CD4-positive, CD25-positive, alpha-beta regulatory T cell (primary cell): ENCODE data around the gene KCTD5. TPM values are rescaled to one million over a fixed set of nuclear protein-coding genes. Genes with fewer than 3 reads are reported as not detected.
A peak's percentile ranks its signal among the peaks of the same experiment; 100 is the strongest.
"Not testable (repeated sequence)": the region's sequence is repeated elsewhere in the genome, so short reads cannot be mapped to it uniquely, and the experiment has no call there.

Experiments used
- ATAC-seq, 2 donors: fragments of 150-1000 bp; cut with Tn5 transposase; one replicate each; pipeline ENCODE4 v1.10.0; 2021; ENCODE audit warnings: low read depth in 2 of 2, moderate number of reproducible peaks in 2 of 2, moderate library complexity in 1 of 2
- DNase-seq, 3 donors: peaks; one replicate each; pipeline versions ENCODE4 v3.0.0 to v3.0.0-alpha.2; 2012 to 2022; ENCODE audit warnings: mixed read lengths in 1 of 3
- H3K27ac ChIP-seq: one replicate; pipeline ENCODE4 v1.7.0; 2013; ENCODE audit warnings: mild to moderate bottlenecking, low read length; ENCODE audit not compliant: insufficient read depth, poor library complexity, severe bottlenecking
- H3K27me3 ChIP-seq: one replicate; pipeline ENCODE4 v1.7.0; 2013; ENCODE audit warnings: low read length; ENCODE audit not compliant: control insufficient read depth, insufficient read depth
- H3K36me3 ChIP-seq: one replicate; pipeline ENCODE4 v1.7.0; 2013; ENCODE audit warnings: mild to moderate bottlenecking, low read length, moderate library complexity; ENCODE audit not compliant: control insufficient read depth, insufficient read depth
- H3K4me1 ChIP-seq: 2 replicates; pipeline ENCODE4 v1.7.0; 2013; ENCODE audit warnings: mild to moderate bottlenecking, low read length; ENCODE audit not compliant: insufficient read depth, control insufficient read depth, poor library complexity, severe bottlenecking
- H3K4me3 ChIP-seq: one replicate; pipeline ENCODE4 v1.7.0; 2013; ENCODE audit warnings: low read depth, mild to moderate bottlenecking, low read length, moderate library complexity
- H3K9me3 ChIP-seq, 2 experiments: 1 replicate in 1 of 2; 2 replicates in 1 of 2; pipeline ENCODE4 v1.7.0; 2013; ENCODE audit warnings: low read length in 2 of 2, mild to moderate bottlenecking in 1 of 2, moderate library complexity in 1 of 2; ENCODE audit not compliant: control insufficient read depth in 2 of 2
- H3K27ac Mint-ChIP-seq, 3 donors: one replicate each; pipeline ENCODE4 v1.8.0; 2020 to 2022; ENCODE audit warnings: mild to moderate bottlenecking in 3 of 3, mixed read lengths in 3 of 3, moderate library complexity in 2 of 3
- H3K27me3 Mint-ChIP-seq: one replicate; pipeline ENCODE4 v1.8.0; 2022; ENCODE audit warnings: mild to moderate bottlenecking, mixed read lengths
- H3K36me3 Mint-ChIP-seq: one replicate; pipeline ENCODE4 v1.8.0; 2020; ENCODE audit warnings: mixed read lengths
- H3K4me1 Mint-ChIP-seq, 4 donors: one replicate each; pipeline ENCODE4 v1.8.0; 2020 to 2022; ENCODE audit warnings: mixed read lengths in 4 of 4, mild to moderate bottlenecking in 1 of 4
- H3K4me3 Mint-ChIP-seq, 4 donors: one replicate each; pipeline ENCODE4 v1.8.0; 2020 to 2022; ENCODE audit warnings: mild to moderate bottlenecking in 4 of 4, mixed read lengths in 4 of 4, moderate library complexity in 3 of 4
- H3K9me3 Mint-ChIP-seq, 7 donors: one replicate each; pipeline ENCODE4 v1.8.0; 2020 to 2022; ENCODE audit warnings: mixed read lengths in 7 of 7, mild to moderate bottlenecking in 3 of 7, moderate library complexity in 2 of 7
- polyA plus RNA-seq, 4 donors: library from polyadenylated mRNA; unstranded; fragments of 300-500 nt; fragmentation: Illumina TruSeq; gene quantifications; one replicate each; pipeline ENCODE4 v1.2.3, GENCODE V29; 2021
- total RNA-seq: library from RNA; stranded (reverse); gene quantifications from one replicate; pipeline ENCODE4 v1.2.3, GENCODE V29; 2022

The KCTD5 gene
- total and polyA plus RNA-seq, 5 donors from 2014 or later = 17.5 to 26.4 (median 22.1) TPM

DNA sequence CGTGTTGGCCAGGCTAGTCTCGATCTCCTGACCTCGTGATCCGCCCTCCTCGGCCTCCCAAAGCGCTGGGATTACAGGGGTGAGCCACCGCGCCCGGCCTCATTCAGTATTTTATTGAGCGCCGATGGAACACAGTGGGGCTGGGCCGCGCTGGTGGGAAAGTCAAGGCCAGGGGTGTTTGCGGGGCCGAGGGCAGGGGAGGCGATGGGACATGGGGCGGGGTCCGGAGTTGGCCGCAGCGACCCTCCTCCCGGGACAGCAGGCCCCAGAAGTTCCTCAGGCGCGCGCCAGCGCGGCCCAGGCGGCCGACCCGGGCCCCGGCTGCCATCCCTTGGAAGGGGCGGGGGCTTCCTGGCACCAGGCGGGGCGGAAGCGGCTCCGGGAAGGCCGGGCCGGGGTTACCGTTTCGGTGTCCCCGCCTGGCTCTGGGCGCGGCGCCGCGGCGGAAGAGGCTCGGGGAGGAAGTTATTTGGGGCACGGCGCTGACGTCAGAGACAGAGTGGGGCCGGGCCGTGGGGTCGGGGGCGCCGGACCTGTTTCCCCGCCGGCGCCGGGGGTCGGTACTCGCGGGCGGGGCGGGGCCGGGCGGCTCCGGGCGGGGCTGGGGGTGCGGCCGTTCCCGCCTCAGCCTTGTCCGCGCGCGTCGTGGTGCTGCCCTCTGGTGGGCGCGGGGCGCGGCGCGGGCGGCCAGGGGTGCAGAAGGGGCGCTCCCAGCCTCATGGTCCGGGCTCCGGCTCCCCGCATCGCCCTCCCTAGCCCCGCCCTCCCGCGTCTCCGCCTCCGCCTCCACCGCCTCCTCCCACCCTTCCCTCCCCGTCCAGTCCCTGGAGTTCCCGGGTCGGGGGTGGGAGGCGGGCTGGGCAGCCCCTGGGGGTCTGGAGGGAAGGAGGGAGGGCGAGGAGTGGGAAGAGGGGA is 38.7 kb downstream of the KCTD5 start:
- Histone ChIP-seq H3K9me3 (no peaks in the 10 kb centered on the region), H3K4me3 (peak overlapping the region; percentile 52), H3K36me3 (no peaks in the 10 kb centered on the region), H3K27ac (peak overlapping the region; percentile 67), H3K27me3 (no peaks in the 10 kb centered on the region), H3K4me1 (peaks cover 8% of the 10 kb centered on the region)
- peaks cover 15% of the 10 kb centered on the region for H3K27me3 Mint-ChIP-seq
- H3K4me1 Mint-ChIP-seq = peaks cover 0 to 6% (median 0%) of the 10 kb centered on the region in 4 donors
- peak overlapping the region; percentile 78 to 85 (median 80) for H3K4me3 Mint-ChIP-seq
- H3K36me3 Mint-ChIP-seq = no peaks in the 10 kb centered on the region
- H3K9me3 Mint-ChIP-seq = no peaks in the 10 kb centered on the region
- peak overlapping the region in 1 of 3 donors; percentile 83 for H3K27ac Mint-ChIP-seq
- DNase-seq (peak; percentile 80 to 93 (median 84)), ATAC-seq (peak; percentile 89)

DNA sequence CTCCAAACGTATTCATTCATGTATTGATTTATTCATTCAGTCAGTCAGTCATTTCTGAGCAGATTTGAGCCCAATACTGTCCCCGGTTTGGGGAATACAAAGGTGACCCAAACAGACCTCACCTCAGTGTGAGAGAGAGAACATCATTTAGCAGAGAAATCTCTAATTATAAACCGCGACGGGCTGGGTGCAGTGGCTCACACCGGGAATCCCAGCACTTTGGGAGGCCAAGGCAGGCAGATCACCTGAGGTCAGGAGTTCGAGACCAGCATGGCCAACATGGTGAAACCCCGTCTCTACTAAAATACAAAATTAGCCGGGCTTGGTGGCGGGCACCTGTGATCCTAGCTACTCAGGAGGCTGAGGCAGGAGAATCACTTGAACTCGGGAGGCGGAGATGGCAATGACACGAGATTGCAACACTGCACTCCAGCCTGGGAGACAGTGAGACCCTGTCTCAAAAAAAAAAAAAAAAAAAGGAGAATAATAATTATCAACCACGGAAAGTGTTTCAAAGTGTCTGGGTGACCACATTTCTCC is 39.4 kb downstream of the KCTD5 start:
- not testable (repeated sequence) for H3K27ac Mint-ChIP-seq, DNase-seq
- H3K27me3 Mint-ChIP-seq = peaks cover 15% of the 10 kb centered on the region

DNA sequence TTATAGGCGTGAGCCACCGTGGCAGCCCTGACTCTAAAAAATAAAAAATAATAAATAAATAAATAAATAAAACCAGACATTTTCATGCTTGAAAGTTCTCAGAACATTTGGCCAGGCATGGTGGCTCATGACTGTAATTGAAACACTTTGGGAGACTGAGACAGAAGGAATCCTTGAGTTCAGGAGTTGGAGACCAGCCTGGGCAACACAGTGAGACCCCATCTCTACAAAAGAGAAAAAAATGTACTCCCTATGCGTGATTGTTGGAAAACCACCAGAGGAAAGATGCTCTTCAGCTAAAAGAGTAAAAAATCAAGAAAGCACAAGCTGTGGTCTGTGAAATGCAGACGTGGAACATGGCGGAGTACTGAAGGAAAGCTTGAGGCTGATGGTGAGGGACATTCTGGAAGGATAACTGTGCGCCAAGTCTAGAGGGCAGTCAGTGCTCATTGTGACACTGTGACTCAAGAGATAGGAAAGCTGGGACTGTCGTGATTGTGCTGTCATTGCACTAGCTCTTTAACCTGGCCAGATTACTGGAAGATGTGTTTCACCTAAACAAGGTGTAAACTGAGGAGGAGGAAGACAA is 41.9 kb downstream of the KCTD5 start:
- no peaks in the 10 kb centered on the region for H3K9me3 ChIP-seq
- H3K36me3 Mint-ChIP-seq = no peaks in the 10 kb centered on the region
- H3K27me3 ChIP-seq = no peaks in the 10 kb centered on the region
- DNase-seq = no peak
- H3K4me1 Mint-ChIP-seq = peaks cover 0 to 5% (median 0%) of the 10 kb centered on the region in 4 donors
- no peaks in the 10 kb centered on the region for H3K36me3 ChIP-seq
- H3K27ac ChIP-seq = no peak overlapping the region
- H3K27ac Mint-ChIP-seq = peak overlapping the region in 1 of 3 donors; percentile 58
- no peaks in the 10 kb centered on the region for H3K9me3 Mint-ChIP-seq
- ATAC-seq = no peak
- H3K27me3 Mint-ChIP-seq = peaks cover 15% of the 10 kb centered on the region
- H3K4me3 Mint-ChIP-seq = no peak overlapping the region
- H3K4me3 ChIP-seq = no peak overlapping the region
- H3K4me1 ChIP-seq = peaks cover 8% of the 10 kb centered on the region

More for the DNA sequence above, 39.4 kb downstream of the KCTD5 start:
- not testable (repeated sequence) for H3K9me3 Mint-ChIP-seq, H3K9me3 ChIP-seq, ATAC-seq, H3K27me3 ChIP-seq, H3K4me1 ChIP-seq, H3K36me3 ChIP-seq, H3K36me3 Mint-ChIP-seq, H3K4me1 Mint-ChIP-seq
- peak overlapping the region; percentile 69 to 85 (median 78) for H3K4me3 Mint-ChIP-seq
- peak overlapping the region; percentile 52 for H3K4me3 ChIP-seq
- H3K27ac ChIP-seq = peak overlapping the region; percentile 67

GRCh38 chr16:2724816-2725348 is 42.6 kb downstream of the KCTD5 start:
- ATAC-seq (no peak), DNase-seq (no peak)
- Mint-ChIP-seq H3K4me3 (peak overlapping the region in 1 of 4 donors; percentile 47), H3K27me3 (peaks cover 15% of the 10 kb centered on the region), H3K27ac (peak overlapping the region in 1 of 3 donors; percentile 52), H3K4me1 (peaks cover 0 to 5% (median 0%) of the 10 kb centered on the region in 4 donors), H3K9me3 (no peaks in the 10 kb centered on the region), H3K36me3 (no peaks in the 10 kb centered on the region)
- Histone ChIP-seq H3K36me3 (no peaks in the 10 kb centered on the region), H3K27ac (no peak overlapping the region), H3K9me3 (no peaks in the 10 kb centered on the region), H3K4me3 (no peak overlapping the region), H3K27me3 (no peaks in the 10 kb centered on the region), H3K4me1 (peaks cover 8% of the 10 kb centered on the region)

- DNase-seq = no peak
- no peak overlapping the region for H3K4me3 Mint-ChIP-seq
Observed at GRCh38 chr16:2726923-2727322, 44.6 kb downstream of the KCTD5 start.

GRCh38 chr16:2728034-2728433 is 45.7 kb downstream of the KCTD5 start:
- H3K4me3 ChIP-seq = no peak overlapping the region
- H3K27me3 Mint-ChIP-seq = peaks cover 15% of the 10 kb centered on the region
- H3K4me3 Mint-ChIP-seq = no peak overlapping the region
- H3K9me3 ChIP-seq = no peaks in the 10 kb centered on the region
- H3K27ac Mint-ChIP-seq = no peak overlapping the region
- H3K27ac ChIP-seq = no peak overlapping the region
- no peaks in the 10 kb centered on the region for H3K9me3 Mint-ChIP-seq
- no peaks in the 10 kb centered on the region for H3K27me3 ChIP-seq
- DNase-seq (no peak), ATAC-seq (no peak)
- H3K36me3 ChIP-seq = no peaks in the 10 kb centered on the region
- H3K4me1 ChIP-seq = no peaks in the 10 kb centered on the region
- H3K36me3 Mint-ChIP-seq = no peaks in the 10 kb centered on the region
- H3K4me1 Mint-ChIP-seq = no peaks in the 10 kb centered on the region

More at GRCh38 chr16:2726923-2727322, 44.6 kb downstream of the KCTD5 start:
- Mint-ChIP-seq H3K27ac (no peak overlapping the region), H3K36me3 (no peaks in the 10 kb centered on the region), H3K27me3 (peaks cover 19% of the 10 kb centered on the region), H3K4me1 (peaks cover 0 to 2% (median 0%) of the 10 kb centered on the region in 4 donors), H3K9me3 (no peaks in the 10 kb centered on the region)
- no peak overlapping the region for H3K27ac ChIP-seq
- H3K27me3 ChIP-seq = no peaks in the 10 kb centered on the region
- no peaks in the 10 kb centered on the region for H3K4me1 ChIP-seq
- no peak overlapping the region for H3K4me3 ChIP-seq
- H3K36me3 ChIP-seq = no peaks in the 10 kb centered on the region
- ATAC-seq = no peak
- H3K9me3 ChIP-seq = no peaks in the 10 kb centered on the region

GRCh38 chr16:2734844-2735515 is 52.7 kb downstream of the KCTD5 start:
- H3K27me3 Mint-ChIP-seq = peaks cover 4% of the 10 kb centered on the region
- no peaks in the 10 kb centered on the region for H3K4me1 Mint-ChIP-seq
- H3K4me3 Mint-ChIP-seq = no peak overlapping the region
- no peaks in the 10 kb centered on the region for H3K4me1 ChIP-seq
- no peak overlapping the region for H3K27ac Mint-ChIP-seq
- no peak overlapping the region for H3K4me3 ChIP-seq
- no peaks in the 10 kb centered on the region for H3K9me3 Mint-ChIP-seq
- no peak for DNase-seq
- ATAC-seq = no peak
- no peak overlapping the region for H3K27ac ChIP-seq
- no peaks in the 10 kb centered on the region for H3K36me3 Mint-ChIP-seq
- no peaks in the 10 kb centered on the region for H3K36me3 ChIP-seq
- no peaks in the 10 kb centered on the region for H3K9me3 ChIP-seq
- no peaks in the 10 kb centered on the region for H3K27me3 ChIP-seq
